Measurements from ENCODE around the gene TTBK1.

- TF ChIP-seq CTCF (IDR thresholded peaks at IDR 0.05), result no peak
- TF ChIP-seq POLR2A (IDR thresholded peaks at IDR 0.05), result no peak
Observed at GRCh38 chr6:43204271-43205105, 38.8 kb upstream of the TTBK1 start.
